ENCODE results near the gene ADPRM. TPM values are rescaled to one million over a fixed set of nuclear protein-coding genes. Genes with fewer than 3 reads are reported as not detected.

Gene ADPRM
- total RNA-seq, 1 donor from 2014 or later: 9.2 TPM

GRCh38 chr17:10738521-10739258, 41.3 kb downstream of the ADPRM start:
- H3K36me3 Mint-ChIP-seq (ENCODE audit: insufficient read depth): peaks cover 2% of the 10 kb centered on the region
- TF ChIP-seq CTCF (IDR thresholded peaks at IDR 0.05; ENCODE audit: unreplicated experiment): no peak

GRCh38 chr17:10739386-10739785, 42.0 kb downstream of the ADPRM start:
- Mint-ChIP-seq H3K27me3 (peaks cover 57% of the 10 kb centered on the region), H3K4me3 (ENCODE audit: low read depth) (no peak overlapping the region), H3K4me1 (ENCODE audit: low read depth) (peaks cover under 1% of the 10 kb centered on the region), H3K27ac (no peak overlapping the region), H3K9me3 (ENCODE audit: low read depth) (no peaks in the 10 kb centered on the region), H3K36me3 (ENCODE audit: insufficient read depth) (peaks cover 2% of the 10 kb centered on the region)
- no peak for TF ChIP-seq CTCF (IDR thresholded peaks at IDR 0.05; ENCODE audit: unreplicated experiment)
- no peak for DNase-seq (ENCODE audit: low spot score, unreplicated experiment)

More at GRCh38 chr17:10738521-10739258, 41.3 kb downstream of the ADPRM start:
- Mint-ChIP-seq H3K4me3 (ENCODE audit: low read depth) (no peak overlapping the region), H3K27ac (no peak overlapping the region), H3K9me3 (ENCODE audit: low read depth) (no peaks in the 10 kb centered on the region), H3K27me3 (peaks cover 61% of the 10 kb centered on the region), H3K4me1 (ENCODE audit: low read depth) (no peaks in the 10 kb centered on the region)
- no peak for DNase-seq (ENCODE audit: low spot score, unreplicated experiment)

- H3K9me3 Mint-ChIP-seq (ENCODE audit: low read depth): no peaks in the 10 kb centered on the region
- no peak for DNase-seq (ENCODE audit: low spot score, unreplicated experiment)
- no peak overlapping the region for H3K27ac Mint-ChIP-seq
- TF ChIP-seq CTCF (IDR thresholded peaks at IDR 0.05; ENCODE audit: unreplicated experiment): no peak
- H3K4me3 Mint-ChIP-seq (ENCODE audit: low read depth): no peak overlapping the region
- peaks cover 10% of the 10 kb centered on the region for H3K4me1 Mint-ChIP-seq (ENCODE audit: low read depth)
- peaks cover 2% of the 10 kb centered on the region for H3K36me3 Mint-ChIP-seq (ENCODE audit: insufficient read depth)
- peaks cover 60% of the 10 kb centered on the region for H3K27me3 Mint-ChIP-seq
Observed at GRCh38 chr17:10741416-10742135, 44.2 kb downstream of the ADPRM start.

GRCh38 chr17:10742431-10742830, 45.0 kb downstream of the ADPRM start:
- H3K4me3 Mint-ChIP-seq (ENCODE audit: low read depth): no peak overlapping the region
- H3K4me1 Mint-ChIP-seq (ENCODE audit: low read depth): peaks cover 10% of the 10 kb centered on the region
- peaks cover 66% of the 10 kb centered on the region for H3K27me3 Mint-ChIP-seq
- no peak for DNase-seq (ENCODE audit: low spot score, unreplicated experiment)
- TF ChIP-seq CTCF (IDR thresholded peaks at IDR 0.05; ENCODE audit: unreplicated experiment): no peak
- no peaks in the 10 kb centered on the region for H3K9me3 Mint-ChIP-seq (ENCODE audit: low read depth)
- peaks cover 2% of the 10 kb centered on the region for H3K36me3 Mint-ChIP-seq (ENCODE audit: insufficient read depth)
- H3K27ac Mint-ChIP-seq: no peak overlapping the region

- no peak for TF ChIP-seq CTCF (IDR thresholded peaks at IDR 0.05; ENCODE audit: unreplicated experiment)
- DNase-seq (ENCODE audit: low spot score, unreplicated experiment): no peak
- H3K4me3 Mint-ChIP-seq (ENCODE audit: low read depth): no peak overlapping the region
- H3K4me1 Mint-ChIP-seq (ENCODE audit: low read depth): peaks cover 10% of the 10 kb centered on the region
- H3K9me3 Mint-ChIP-seq (ENCODE audit: low read depth): no peaks in the 10 kb centered on the region
- peaks cover 68% of the 10 kb centered on the region for H3K27me3 Mint-ChIP-seq
- H3K36me3 Mint-ChIP-seq (ENCODE audit: insufficient read depth): peaks cover 2% of the 10 kb centered on the region
- H3K27ac Mint-ChIP-seq: no peak overlapping the region
Observed at GRCh38 chr17:10743316-10744009, 46.1 kb downstream of the ADPRM start.

All from progenitor cell of endocrine pancreas (in vitro differentiated cells).